Mesothelial cell of epicardium (in vitro differentiated cells): Measurements from ENCODE around the gene SEMA4D. TPM values are rescaled to one million over a fixed set of nuclear protein-coding genes. Genes with fewer than 3 reads are reported as not detected.

Source experiments
- DNase-seq, 2 experiments: peaks; one replicate each; pipeline ENCODE4 v3.0.0; 2021; ENCODE audit warnings: low spot score in 2 of 2; ENCODE audit not compliant: unreplicated experiment in 2 of 2
- H3K27ac Mint-ChIP-seq: 2 replicates; pipeline ENCODE4 v1.8.0; 2021; ENCODE audit warnings: mixed read lengths
- H3K27me3 Mint-ChIP-seq: 2 replicates; pipeline ENCODE4 v1.8.0; 2021; ENCODE audit warnings: low read depth, mixed read lengths
- H3K36me3 Mint-ChIP-seq: 2 replicates; pipeline ENCODE4 v1.8.0; 2021; ENCODE audit warnings: mixed read lengths
- H3K4me1 Mint-ChIP-seq: 2 replicates; pipeline ENCODE4 v1.8.0; 2021; ENCODE audit warnings: mixed read lengths
- H3K4me3 Mint-ChIP-seq: 2 replicates; pipeline ENCODE4 v1.8.0; 2021; ENCODE audit warnings: mild to moderate bottlenecking, moderate library complexity, mixed read lengths
- H3K9me3 Mint-ChIP-seq: 2 replicates; pipeline ENCODE4 v1.8.0; 2021; ENCODE audit warnings: mixed read lengths
- total RNA-seq: library from RNA; stranded (reverse); gene quantifications from 3 replicates; pipeline ENCODE4 v1.2.1, GENCODE V29; 2021
- TF ChIP-seq, protein P1 (sequence below): fragments of 200-600 bp; sonication (generic); IDR thresholded peaks from one replicate; pipeline ENCODE4 v1.5.0; 2021; ENCODE audit warnings: antibody characterized with exemption; ENCODE audit not compliant: unreplicated experiment

The SEMA4D gene
- total RNA-seq, 1 donor from 2014 or later: 44.7 TPM

DNA sequence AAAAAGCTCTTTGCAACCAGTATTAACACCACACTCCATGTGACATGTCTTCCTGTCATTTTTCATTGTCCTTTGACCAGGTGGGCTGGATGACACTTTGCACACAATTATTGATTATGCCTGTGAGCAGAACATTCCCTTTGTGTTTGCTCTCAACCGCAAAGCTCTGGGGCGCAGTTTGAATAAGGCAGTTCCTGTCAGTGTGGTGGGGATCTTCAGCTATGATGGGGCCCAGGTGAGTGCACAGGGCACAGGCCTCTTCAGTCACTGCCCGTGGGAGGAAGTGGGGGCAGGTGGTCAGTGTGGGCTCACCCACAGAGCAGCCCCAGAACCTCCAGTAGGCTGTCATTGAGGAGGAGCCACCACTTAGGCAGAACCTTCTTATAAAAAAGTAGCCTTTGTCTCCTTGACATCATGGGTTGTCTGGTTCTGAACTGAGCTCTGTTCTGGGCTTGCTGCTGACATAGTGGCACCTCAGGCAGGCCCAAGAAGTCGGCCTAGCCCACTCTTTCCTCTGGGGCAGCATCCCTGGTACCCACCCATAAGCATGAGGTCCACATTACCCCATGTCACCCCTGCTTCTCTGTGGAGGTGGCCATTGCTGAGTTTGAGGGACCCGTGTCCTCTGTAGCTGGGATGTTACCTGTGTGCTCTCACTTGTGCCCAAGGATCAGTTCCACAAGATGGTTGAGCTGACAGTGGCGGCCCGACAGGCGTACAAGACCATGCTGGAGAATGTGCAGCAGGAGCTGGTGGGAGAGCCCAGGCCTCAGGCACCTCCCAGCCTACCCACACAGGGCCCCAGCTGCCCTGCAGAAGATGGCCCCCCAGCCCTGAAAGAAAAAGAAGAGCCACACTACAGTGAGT lies 140.3 kb downstream of the SEMA4D start:
- Mint-ChIP-seq H3K4me3 (no peak overlapping the region), H3K36me3 (peaks cover 49% of the 10 kb centered on the region)

DNA sequence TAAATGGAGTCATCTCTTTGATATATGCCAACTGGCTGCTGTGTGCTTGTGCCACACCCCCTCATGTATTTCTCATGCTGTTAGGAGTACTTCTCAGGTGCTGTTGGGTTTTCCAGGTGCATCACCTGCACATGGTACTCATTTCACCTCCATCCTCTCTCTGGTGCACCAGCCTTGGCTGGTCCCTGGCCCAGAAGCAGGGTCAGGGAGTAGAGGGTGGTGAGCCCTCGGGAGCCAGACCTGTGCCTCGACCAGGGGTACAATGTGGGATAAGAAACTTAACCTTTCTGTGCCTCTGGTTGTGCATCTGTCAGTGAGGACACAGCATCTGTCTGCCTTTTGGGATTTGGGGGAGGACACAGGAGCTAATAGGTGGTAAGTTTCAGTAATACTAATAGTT lies 141.1 kb downstream of the SEMA4D start:
- H3K36me3 Mint-ChIP-seq: peaks cover 56% of the 10 kb centered on the region
- no peaks in the 10 kb centered on the region for H3K27me3 Mint-ChIP-seq
- TF ChIP-seq, protein P1, sequence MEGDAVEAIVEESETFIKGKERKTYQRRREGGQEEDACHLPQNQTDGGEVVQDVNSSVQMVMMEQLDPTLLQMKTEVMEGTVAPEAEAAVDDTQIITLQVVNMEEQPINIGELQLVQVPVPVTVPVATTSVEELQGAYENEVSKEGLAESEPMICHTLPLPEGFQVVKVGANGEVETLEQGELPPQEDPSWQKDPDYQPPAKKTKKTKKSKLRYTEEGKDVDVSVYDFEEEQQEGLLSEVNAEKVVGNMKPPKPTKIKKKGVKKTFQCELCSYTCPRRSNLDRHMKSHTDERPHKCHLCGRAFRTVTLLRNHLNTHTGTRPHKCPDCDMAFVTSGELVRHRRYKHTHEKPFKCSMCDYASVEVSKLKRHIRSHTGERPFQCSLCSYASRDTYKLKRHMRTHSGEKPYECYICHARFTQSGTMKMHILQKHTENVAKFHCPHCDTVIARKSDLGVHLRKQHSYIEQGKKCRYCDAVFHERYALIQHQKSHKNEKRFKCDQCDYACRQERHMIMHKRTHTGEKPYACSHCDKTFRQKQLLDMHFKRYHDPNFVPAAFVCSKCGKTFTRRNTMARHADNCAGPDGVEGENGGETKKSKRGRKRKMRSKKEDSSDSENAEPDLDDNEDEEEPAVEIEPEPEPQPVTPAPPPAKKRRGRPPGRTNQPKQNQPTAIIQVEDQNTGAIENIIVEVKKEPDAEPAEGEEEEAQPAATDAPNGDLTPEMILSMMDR: no peak
- H3K27ac Mint-ChIP-seq: no peak overlapping the region
- H3K4me3 Mint-ChIP-seq: no peak overlapping the region
- no peak for DNase-seq
- no peaks in the 10 kb centered on the region for H3K9me3 Mint-ChIP-seq
- H3K4me1 Mint-ChIP-seq: peaks cover 3% of the 10 kb centered on the region

More for the DNA sequence above, 140.3 kb downstream of the SEMA4D start:
- no peaks in the 10 kb centered on the region for H3K27me3 Mint-ChIP-seq
- TF ChIP-seq, protein P1: no peak
- H3K9me3 Mint-ChIP-seq: no peaks in the 10 kb centered on the region
- H3K27ac Mint-ChIP-seq: no peak overlapping the region
- DNase-seq: no peak
- H3K4me1 Mint-ChIP-seq: peaks cover 3% of the 10 kb centered on the region

DNA sequence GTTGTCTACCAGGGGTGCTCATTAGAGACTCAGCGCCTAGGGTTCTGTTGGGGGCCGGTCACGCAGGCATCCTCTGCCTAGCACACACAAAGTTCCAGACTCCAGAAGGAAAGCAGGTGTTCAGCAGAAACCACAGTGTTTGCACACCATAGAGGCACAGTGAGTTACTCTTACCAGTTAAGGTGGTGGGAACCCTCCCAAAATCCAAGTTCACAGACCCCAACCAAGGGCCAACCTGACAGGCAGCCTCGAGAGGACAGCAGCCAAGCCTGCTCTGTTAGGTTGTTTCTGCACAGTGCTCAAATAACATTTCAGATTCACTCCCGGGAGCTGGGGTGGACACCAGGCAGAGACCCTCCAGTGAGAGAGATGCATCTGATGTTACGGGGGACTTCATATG lies 143.4 kb downstream of the SEMA4D start:
- H3K36me3 Mint-ChIP-seq: peaks cover 66% of the 10 kb centered on the region
- H3K27me3 Mint-ChIP-seq: no peaks in the 10 kb centered on the region
- no peak overlapping the region for H3K4me3 Mint-ChIP-seq
- DNase-seq: no peak
- H3K9me3 Mint-ChIP-seq: no peaks in the 10 kb centered on the region
- H3K27ac Mint-ChIP-seq: no peak overlapping the region
- TF ChIP-seq, protein P1: no peak
- H3K4me1 Mint-ChIP-seq: no peaks in the 10 kb centered on the region

DNA sequence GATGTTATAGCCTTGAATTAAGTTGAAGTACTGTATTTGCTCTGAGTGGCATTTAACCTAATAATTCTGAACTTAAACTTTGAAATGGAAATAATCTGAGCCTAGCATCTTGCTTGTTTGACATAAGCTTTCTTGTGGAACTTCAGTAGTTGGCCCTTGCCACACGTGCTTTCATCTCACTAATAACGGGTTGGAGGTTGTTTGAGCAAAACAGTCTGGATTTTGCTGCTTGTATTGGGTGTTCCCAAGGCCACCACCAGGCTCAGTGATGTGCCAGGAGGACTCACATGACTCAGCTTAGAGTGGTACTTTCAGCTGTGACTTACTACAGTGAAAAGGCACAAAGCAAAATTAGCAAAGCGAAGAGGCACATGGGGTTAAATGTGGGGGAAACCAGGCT lies 143.9 kb downstream of the SEMA4D start:
- no peak overlapping the region for H3K4me3 Mint-ChIP-seq
- no peak overlapping the region for H3K27ac Mint-ChIP-seq
- peaks cover 68% of the 10 kb centered on the region for H3K36me3 Mint-ChIP-seq
- DNase-seq: no peak
- TF ChIP-seq, protein P1: no peak
- no peaks in the 10 kb centered on the region for H3K4me1 Mint-ChIP-seq
- H3K9me3 Mint-ChIP-seq: no peaks in the 10 kb centered on the region
- no peaks in the 10 kb centered on the region for H3K27me3 Mint-ChIP-seq

DNA sequence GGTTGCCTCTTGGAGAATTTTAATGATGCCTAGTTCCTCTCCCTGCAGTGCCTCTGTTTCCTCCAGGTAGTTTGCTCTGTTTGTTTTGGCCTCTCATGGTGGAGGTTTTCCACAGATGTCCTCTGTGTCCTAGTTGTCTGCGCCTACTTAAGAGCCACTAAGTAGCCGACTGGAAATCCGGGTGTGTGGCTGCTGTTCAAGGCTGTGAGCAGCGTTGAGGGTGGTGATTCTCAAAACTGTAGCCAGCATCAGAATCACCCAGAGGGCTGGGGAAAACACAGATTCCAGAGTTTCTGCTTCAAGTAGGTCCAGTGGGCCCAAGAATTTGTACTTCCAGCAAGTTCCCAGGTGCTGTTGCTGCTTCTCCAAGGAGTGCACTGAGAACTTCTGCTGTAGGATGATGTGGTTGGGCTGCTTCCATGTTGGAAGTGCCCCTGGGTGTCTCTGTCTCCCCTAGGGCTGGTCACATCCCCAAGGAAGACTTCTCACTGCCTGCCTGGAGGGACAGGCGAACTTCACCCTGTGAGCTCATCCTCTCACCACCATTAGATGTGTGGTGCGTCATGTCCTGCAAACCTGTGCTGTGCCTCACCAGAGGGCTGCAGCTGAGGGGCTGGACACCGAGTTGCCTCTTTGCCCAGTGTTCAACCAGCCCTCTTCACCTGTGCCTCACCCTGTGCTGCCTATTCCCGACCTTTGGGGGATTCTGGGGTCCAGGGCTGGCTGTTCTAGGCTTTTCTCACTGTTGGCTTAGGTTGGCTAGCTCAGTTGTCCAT lies 144.9 kb downstream of the SEMA4D start:
- Mint-ChIP-seq H3K27ac (no peak overlapping the region), H3K36me3 (peaks cover 72% of the 10 kb centered on the region), H3K4me1 (no peaks in the 10 kb centered on the region), H3K4me3 (no peak overlapping the region), H3K27me3 (no peaks in the 10 kb centered on the region), H3K9me3 (no peaks in the 10 kb centered on the region)
- TF ChIP-seq, protein P1: no peak
- no peak for DNase-seq
